NT2/D1 (cell line): ENCODE results near the gene FBXO28.

Experiments used
- DNase-seq: peaks from one replicate; pipeline ENCODE4 v3.0.0-alpha.2; 2011; ENCODE audit warnings: low read depth, low spot score
- H3K27me3 ChIP-seq: 2 replicates; pipeline ENCODE4 v1.6.0; 2011; ENCODE audit warnings: mild to moderate bottlenecking; ENCODE audit not compliant: insufficient read length, insufficient read depth
- H3K36me3 ChIP-seq: 2 replicates; pipeline ENCODE4 v1.6.1; 2011; ENCODE audit warnings: mild to moderate bottlenecking, low read length, mixed read lengths; ENCODE audit not compliant: insufficient read depth, insufficient read length
- H3K4me1 ChIP-seq: 2 replicates; pipeline ENCODE4 v1.5.1; 2011; ENCODE audit not compliant: insufficient read depth, insufficient read length
- H3K4me3 ChIP-seq: 2 replicates; pipeline ENCODE4 v1.5.1; 2011; ENCODE audit warnings: low read depth; ENCODE audit not compliant: insufficient read length
- H3K9ac ChIP-seq: 2 replicates; pipeline ENCODE4 v1.6.0; 2011; ENCODE audit warnings: low read depth; ENCODE audit not compliant: insufficient read length
- H3K9me3 ChIP-seq: 2 replicates; pipeline ENCODE4 v1.5.1; 2011; ENCODE audit warnings: mild to moderate bottlenecking, low read length; ENCODE audit not compliant: insufficient read depth
- SUZ12 ChIP-seq: IDR thresholded peaks from 2 replicates; pipeline ENCODE4 v1.6.1; 2011; ENCODE audit not compliant: insufficient read length, insufficient read depth; ENCODE audit errors: extremely low read depth
- YY1 ChIP-seq: IDR thresholded peaks from 2 replicates; pipeline ENCODE4 v1.6.1; 2011; ENCODE audit not compliant: insufficient read length, insufficient read depth
- ZNF274 ChIP-seq: IDR thresholded peaks from 2 replicates; pipeline ENCODE4 v1.6.1; 2011; ENCODE audit warnings: mild to moderate bottlenecking, low read depth, low read length

FBXO28 gene

GRCh38 chr1:224113918-224114786 is at the start of gene FBXO28:
Gene FBXO28 (plus strand): TSS chr1:224114111. CDS start chr1:224114130, 19 bp downstream.
- Histone ChIP-seq H3K9me3 (no peaks in the 10 kb centered on the region), H3K4me3 (peak within 1 kb of the TSS; percentile 91), H3K36me3 (peaks cover 15% of the 10 kb centered on the region), H3K27me3 (no peaks in the 10 kb centered on the region), H3K9ac (peak within 1 kb of the TSS; percentile 99), H3K4me1 (no peaks in the 10 kb centered on the region)
- peak; percentile 99 for DNase-seq
- TF ChIP-seq SUZ12 (no peak), YY1 (peak; percentile 91)

- Histone ChIP-seq H3K36me3 (no peaks in the 10 kb centered on the region), H3K9me3 (peaks cover 5% of the 10 kb centered on the region), H3K4me1 (no peaks in the 10 kb centered on the region), H3K9ac (no peak overlapping the region), H3K27me3 (no peaks in the 10 kb centered on the region), H3K4me3 (no peak overlapping the region)
- no peak for DNase-seq
- TF ChIP-seq YY1 = no peak
- no peak for TF ChIP-seq SUZ12
- TF ChIP-seq ZNF274 = no peak
Observed at GRCh38 chr1:224064150-224064549, 49.8 kb upstream of the FBXO28 start.

- Histone ChIP-seq H3K9ac (no peak overlapping the region), H3K36me3 (no peaks in the 10 kb centered on the region), H3K4me1 (no peaks in the 10 kb centered on the region), H3K9me3 (no peaks in the 10 kb centered on the region; the same call in 1 of the 2 replicates), H3K4me3 (no peak overlapping the region), H3K27me3 (no peaks in the 10 kb centered on the region)
- DNase-seq = no peak
- TF ChIP-seq ZNF274 (no peak), SUZ12 (no peak), YY1 (no peak)
Observed at GRCh38 chr1:224065455-224065854, 48.5 kb upstream of the FBXO28 start.

- H3K9ac ChIP-seq = no peak overlapping the region
Observed at GRCh38 chr1:224067207-224067606, 46.7 kb upstream of the FBXO28 start.

DNA sequence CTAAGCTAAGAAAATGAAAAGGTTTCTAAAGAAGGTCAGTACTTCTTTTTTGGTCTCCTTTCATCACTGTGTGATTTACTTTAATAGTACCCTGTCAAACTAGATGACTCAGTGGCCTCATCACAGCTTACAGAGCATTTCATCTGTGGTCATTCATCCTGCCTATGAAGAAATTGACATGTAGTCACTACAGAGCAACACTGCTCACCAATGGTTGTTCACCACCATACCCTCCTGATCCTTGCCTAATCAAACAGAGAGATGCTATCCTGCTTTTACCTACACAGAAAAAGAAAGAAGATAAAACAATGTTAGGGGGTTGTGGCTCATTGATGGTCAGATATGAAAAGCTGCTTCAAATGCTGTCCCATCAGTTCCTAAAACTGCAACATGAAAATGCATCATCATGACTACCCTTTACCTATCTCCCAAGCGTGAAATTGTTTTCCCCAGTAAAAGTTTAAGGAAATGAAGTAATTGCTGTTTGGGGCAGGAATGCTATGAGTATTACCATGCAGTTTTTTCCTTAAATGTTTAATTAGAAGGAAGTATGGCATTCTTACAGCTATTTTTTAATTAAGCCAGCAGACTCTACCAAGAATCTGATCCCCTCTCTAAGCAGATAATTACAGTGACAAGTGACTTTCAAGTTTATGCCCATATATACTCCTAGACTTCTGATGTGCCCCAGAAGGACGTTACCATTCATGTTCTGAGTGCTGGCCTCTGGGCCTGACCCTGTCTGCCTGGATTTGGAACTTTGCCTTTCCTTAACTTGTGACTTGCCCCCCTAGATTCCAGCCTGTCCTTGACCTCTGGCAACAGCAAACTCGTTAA is 46.1 kb upstream of the FBXO28 start:
- Histone ChIP-seq H3K9ac (no peak overlapping the region), H3K4me1 (no peaks in the 10 kb centered on the region), H3K36me3 (no peaks in the 10 kb centered on the region), H3K27me3 (no peaks in the 10 kb centered on the region), H3K4me3 (no peak overlapping the region), H3K9me3 (no peaks in the 10 kb centered on the region)
- TF ChIP-seq YY1 = no peak
- no peak for TF ChIP-seq SUZ12
- TF ChIP-seq ZNF274 = no peak
- no peak for DNase-seq

More at GRCh38 chr1:224067207-224067606, 46.7 kb upstream of the FBXO28 start:
- no peaks in the 10 kb centered on the region for H3K9me3 ChIP-seq
- no peaks in the 10 kb centered on the region for H3K4me1 ChIP-seq
- H3K4me3 ChIP-seq = no peak overlapping the region
- H3K36me3 ChIP-seq = no peaks in the 10 kb centered on the region
- TF ChIP-seq ZNF274 (no peak), YY1 (no peak), SUZ12 (no peak)
- H3K27me3 ChIP-seq = no peaks in the 10 kb centered on the region
- no peak for DNase-seq

DNA sequence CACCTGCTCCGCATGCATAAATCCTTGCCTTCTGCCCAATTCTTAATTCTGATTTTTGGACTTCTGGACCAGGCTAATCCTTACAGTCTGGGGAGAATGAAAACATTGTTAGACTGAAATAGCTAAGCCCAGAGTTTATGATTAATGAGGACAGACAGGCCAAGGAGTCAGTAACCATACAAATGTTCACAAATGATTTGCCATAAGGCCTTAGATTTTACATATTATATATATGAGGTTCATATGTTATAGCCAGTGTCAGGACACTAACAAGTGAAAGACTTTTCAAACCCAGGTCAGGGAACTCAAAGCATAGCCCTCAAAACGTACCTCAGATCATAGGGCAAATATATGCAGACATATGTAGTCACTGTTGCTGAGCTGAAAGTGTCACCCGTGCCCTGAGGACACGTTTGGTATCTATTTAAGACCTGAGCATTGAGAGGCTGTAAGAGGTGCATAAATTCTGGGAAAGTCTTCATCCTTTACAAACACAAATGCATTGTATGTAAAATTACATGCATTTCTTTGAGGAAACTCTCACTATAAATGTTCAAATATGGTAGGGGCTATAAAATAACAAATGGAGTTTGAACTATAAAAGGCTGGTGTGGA is 45.3 kb upstream of the FBXO28 start:
- H3K36me3 ChIP-seq = no peaks in the 10 kb centered on the region
- no peaks in the 10 kb centered on the region for H3K27me3 ChIP-seq
- no peak overlapping the region for H3K9ac ChIP-seq
- no peak overlapping the region for H3K4me3 ChIP-seq
- no peaks in the 10 kb centered on the region for H3K4me1 ChIP-seq
- TF ChIP-seq ZNF274 (no peak), SUZ12 (no peak), YY1 (no peak)
- no peak for DNase-seq
- H3K9me3 ChIP-seq = no peaks in the 10 kb centered on the region
